Keratinocyte (primary cell): Measurements from ENCODE around the gene PHLDB3.
"Not testable (repeated sequence)": the region's sequence is repeated elsewhere in the genome, so short reads cannot be mapped to it uniquely, and the experiment has no call there.

Source experiments
- CTCF ChIP-seq, 3 experiments: IDR thresholded peaks in 1 of 3; conservative IDR thresholded peaks in 1 of 3; optimal IDR thresholded peaks in 1 of 3; 2 replicates in 2 of 3; 3 replicates in 1 of 3; pipeline versions ENCODE3 to v1.5.1; 2011; ENCODE audit warnings: low read length in 3 of 3, mild to moderate bottlenecking in 3 of 3, moderate library complexity in 2 of 3, control low read depth in 1 of 3, inconsistent platforms in 1 of 3; ENCODE audit not compliant: insufficient read depth in 2 of 3; ENCODE audit errors: extremely low read depth in 1 of 3
- EZH2 ChIP-seq: IDR thresholded peaks from one replicate; pipeline ENCODE4 v1.6.1; 2012; ENCODE audit warnings: inconsistent platforms, mild to moderate bottlenecking, low read length, moderate library complexity

GRCh38 chr19:43523696-43524095, 19.1 kb upstream of the PHLDB3 start:
- not testable (repeated sequence) for TF ChIP-seq CTCF (optimal IDR thresholded peaks at IDR 0.05 in 1 of 3, IDR thresholded peaks at IDR 0.05 in 1 of 3, conservative IDR thresholded peaks at IDR 0.05 in 1 of 3; ENCODE audit: extremely low read depth in 1 of 3, insufficient read depth in 2 of 3, low read length in 3 of 3); EZH2
